ENCODE measurements around the gene CCNJL. TPM values are rescaled to one million over a fixed set of nuclear protein-coding genes. Genes with fewer than 3 reads are reported as not detected.
"Not testable (repeated sequence)": the region's sequence is repeated elsewhere in the genome, so short reads cannot be mapped to it uniquely, and the experiment has no call there.

Gene CCNJL
- total RNA-seq, 2 experiments from 2014 or later = 0.23 TPM; not detected in 1

GRCh38 chr5:160349935-160350303, 37.6 kb upstream of the CCNJL start:
- no peak for ATAC-seq
- POLR2A ChIA-PET = no interaction called here
- Mint-ChIP-seq H3K9me3 (ENCODE audit: insufficient read depth) (no peaks in the 10 kb centered on the region), H3K27me3 (ENCODE audit: low read depth) (peaks cover 4% of the 10 kb centered on the region), H3K27ac (no peak overlapping the region), H3K36me3 (ENCODE audit: low read depth) (no peaks in the 10 kb centered on the region), H3K4me1 (ENCODE audit: low read depth) (no peaks in the 10 kb centered on the region), H3K4me3 (no peak overlapping the region)
- CTCF ChIA-PET = no interaction called here
- no peak for DNase-seq

- Mint-ChIP-seq H3K9me3 (ENCODE audit: insufficient read depth) (no peaks in the 10 kb centered on the region), H3K27me3 (ENCODE audit: low read depth) (peaks cover 4% of the 10 kb centered on the region), H3K27ac (no peak overlapping the region), H3K4me3 (no peak overlapping the region), H3K4me1 (ENCODE audit: low read depth) (no peaks in the 10 kb centered on the region), H3K36me3 (ENCODE audit: low read depth) (no peaks in the 10 kb centered on the region)
- DNase-seq = no peak
- no peak for ATAC-seq
- ChIA-PET CTCF (no interaction called here), POLR2A (no interaction called here)
These were observed 37.0 kb upstream of the CCNJL start for GRCh38 chr5:160349249-160349934.

GRCh38 chr5:160348080-160348479, 35.7 kb upstream of the CCNJL start:
- Mint-ChIP-seq H3K27me3 (ENCODE audit: low read depth) (peaks cover 3% of the 10 kb centered on the region), H3K4me3 (no peak overlapping the region), H3K9me3 (ENCODE audit: insufficient read depth) (no peaks in the 10 kb centered on the region), H3K36me3 (ENCODE audit: low read depth) (no peaks in the 10 kb centered on the region), H3K4me1 (ENCODE audit: low read depth) (peaks cover 9% of the 10 kb centered on the region), H3K27ac (no peak overlapping the region)
- no peak for DNase-seq
- ChIA-PET CTCF (interaction anchor here (0.9 to 1.6 kb wide), 2 partner anchors 149 to 326 kb away, joined by 3 to 5 read pairs; no protein-coding TSS in a partner anchor), POLR2A (interaction anchor here (0.6 kb wide), 1 partner anchor 71 kb away, joined by 3 read pairs; the partner anchor contains the start of gene SLU7)
- ATAC-seq = no peak

- H3K27ac Mint-ChIP-seq = no peak overlapping the region
- ChIA-PET POLR2A (no interaction called here), CTCF (interaction anchor here (1.6 kb wide), 1 partner anchor 326 kb away, joined by 5 read pairs; no protein-coding TSS in a partner anchor)
- no peak overlapping the region for H3K4me3 Mint-ChIP-seq
- ATAC-seq = no peak
- peaks cover 3% of the 10 kb centered on the region for H3K27me3 Mint-ChIP-seq (ENCODE audit: low read depth)
- H3K9me3 Mint-ChIP-seq (ENCODE audit: insufficient read depth) = no peaks in the 10 kb centered on the region
- no peaks in the 10 kb centered on the region for H3K36me3 Mint-ChIP-seq (ENCODE audit: low read depth)
- DNase-seq = no peak
- H3K4me1 Mint-ChIP-seq (ENCODE audit: low read depth) = peaks cover 9% of the 10 kb centered on the region
These were observed 35.1 kb upstream of the CCNJL start for GRCh38 chr5:160347448-160347847.

- H3K27me3 Mint-ChIP-seq (ENCODE audit: low read depth) = peaks cover 3% of the 10 kb centered on the region
- ATAC-seq (no peak), DNase-seq (no peak)
- H3K27ac Mint-ChIP-seq = no peak overlapping the region
- ChIA-PET CTCF (interaction anchor here (0.8 to 2.0 kb wide), 2 partner anchors 142 to 321 kb away, joined by 3 to 10 read pairs; no protein-coding TSS in a partner anchor), POLR2A (interaction anchor here (0.6 kb wide), 1 partner anchor 40 kb away, joined by 4 read pairs; no protein-coding TSS in a partner anchor)
- H3K4me3 Mint-ChIP-seq = no peak overlapping the region
- H3K9me3 Mint-ChIP-seq (ENCODE audit: insufficient read depth) = no peaks in the 10 kb centered on the region
- no peaks in the 10 kb centered on the region for H3K36me3 Mint-ChIP-seq (ENCODE audit: low read depth)
- H3K4me1 Mint-ChIP-seq (ENCODE audit: low read depth) = peaks cover 9% of the 10 kb centered on the region
These were observed 30.1 kb upstream of the CCNJL start for GRCh38 chr5:160342413-160342941.

- peaks cover 3% of the 10 kb centered on the region for H3K27me3 Mint-ChIP-seq (ENCODE audit: low read depth)
- ATAC-seq (no peak), DNase-seq (no peak)
- H3K4me1 Mint-ChIP-seq (ENCODE audit: low read depth) = peaks cover 9% of the 10 kb centered on the region
- H3K27ac Mint-ChIP-seq = no peak overlapping the region
- ChIA-PET POLR2A (no interaction called here), CTCF (interaction anchor here (1.4 kb wide), 1 partner anchor 11 kb away, joined by 3 read pairs; no protein-coding TSS in a partner anchor)
- no peaks in the 10 kb centered on the region for H3K36me3 Mint-ChIP-seq (ENCODE audit: low read depth)
- no peaks in the 10 kb centered on the region for H3K9me3 Mint-ChIP-seq (ENCODE audit: insufficient read depth)
- H3K4me3 Mint-ChIP-seq = no peak overlapping the region
These were observed 29.0 kb upstream of the CCNJL start for GRCh38 chr5:160341309-160341870.

- not testable (repeated sequence) for H3K4me1 Mint-ChIP-seq (ENCODE audit: low read depth); H3K27ac Mint-ChIP-seq; H3K4me3 Mint-ChIP-seq; ATAC-seq; H3K36me3 Mint-ChIP-seq (ENCODE audit: low read depth); H3K9me3 Mint-ChIP-seq (ENCODE audit: insufficient read depth); H3K27me3 Mint-ChIP-seq (ENCODE audit: low read depth); DNase-seq
- CTCF ChIA-PET = interaction anchor here (1.4 kb wide), 1 partner anchor 12 kb away, joined by 3 read pairs; no protein-coding TSS in a partner anchor
- POLR2A ChIA-PET = interaction anchor here (0.7 kb wide), 1 partner anchor 1170 kb away, joined by 3 read pairs; no protein-coding TSS in a partner anchor
These were observed 28.1 kb upstream of the CCNJL start for GRCh38 chr5:160340513-160340912.

GRCh38 chr5:160339406-160340130, 27.2 kb upstream of the CCNJL start:
- POLR2A ChIA-PET = no interaction called here
- H3K4me1 Mint-ChIP-seq (ENCODE audit: low read depth) = peaks cover 9% of the 10 kb centered on the region
- H3K36me3 Mint-ChIP-seq (ENCODE audit: low read depth) = no peaks in the 10 kb centered on the region
- no peak overlapping the region for H3K4me3 Mint-ChIP-seq
- H3K9me3 Mint-ChIP-seq (ENCODE audit: insufficient read depth) = no peaks in the 10 kb centered on the region
- CTCF ChIA-PET = interaction anchor here (1.4 kb wide), 1 partner anchor 13 kb away, joined by 3 read pairs; no protein-coding TSS in a partner anchor
- no peak for DNase-seq
- no peak overlapping the region for H3K27ac Mint-ChIP-seq
- ATAC-seq = no peak
- H3K27me3 Mint-ChIP-seq (ENCODE audit: low read depth) = peaks cover 3% of the 10 kb centered on the region

GRCh38 chr5:160334716-160335115, 22.4 kb upstream of the CCNJL start:
- DNase-seq; ATAC-seq; H3K4me3 Mint-ChIP-seq; CTCF ChIA-PET; H3K27me3 Mint-ChIP-seq (ENCODE audit: low read depth); H3K36me3 Mint-ChIP-seq (ENCODE audit: low read depth); H3K9me3 Mint-ChIP-seq (ENCODE audit: insufficient read depth); POLR2A ChIA-PET; H3K27ac Mint-ChIP-seq; H3K4me1 Mint-ChIP-seq (ENCODE audit: low read depth): not testable (repeated sequence)

- H3K27me3 Mint-ChIP-seq (ENCODE audit: low read depth) = no peaks in the 10 kb centered on the region
- POLR2A ChIA-PET = no interaction called here
- H3K4me1 Mint-ChIP-seq (ENCODE audit: low read depth) = no peaks in the 10 kb centered on the region
- no peak overlapping the region for H3K4me3 Mint-ChIP-seq
- no peak overlapping the region for H3K27ac Mint-ChIP-seq
- ATAC-seq = no peak
- CTCF ChIA-PET = no interaction called here
- no peak for DNase-seq
- no peaks in the 10 kb centered on the region for H3K9me3 Mint-ChIP-seq (ENCODE audit: insufficient read depth)
- H3K36me3 Mint-ChIP-seq (ENCODE audit: low read depth) = no peaks in the 10 kb centered on the region
These were observed 21.4 kb upstream of the CCNJL start for GRCh38 chr5:160333721-160334120.

- Mint-ChIP-seq H3K36me3 (ENCODE audit: low read depth) (no peaks in the 10 kb centered on the region), H3K4me3 (no peak overlapping the region), H3K4me1 (ENCODE audit: low read depth) (no peaks in the 10 kb centered on the region), H3K27ac (no peak overlapping the region), H3K27me3 (ENCODE audit: low read depth) (peaks cover 8% of the 10 kb centered on the region), H3K9me3 (ENCODE audit: insufficient read depth) (no peaks in the 10 kb centered on the region)
- no peak for DNase-seq
- ChIA-PET CTCF (interaction anchor here (0.7 to 1.2 kb wide), 3 partner anchors 15 to 132 kb away, joined by 3 read pairs; no protein-coding TSS in a partner anchor), POLR2A (no interaction called here)
- peak; percentile 33 for ATAC-seq
These were observed 17.8 kb upstream of the CCNJL start for GRCh38 chr5:160330212-160330611.

GRCh38 chr5:160327818-160328217, 15.5 kb upstream of the CCNJL start:
- POLR2A ChIA-PET = no interaction called here
- H3K9me3 Mint-ChIP-seq (ENCODE audit: insufficient read depth) = no peaks in the 10 kb centered on the region
- H3K27ac Mint-ChIP-seq = no peak overlapping the region
- peaks cover 14% of the 10 kb centered on the region for H3K27me3 Mint-ChIP-seq (ENCODE audit: low read depth)
- CTCF ChIA-PET = no interaction called here
- DNase-seq (no peak), ATAC-seq (no peak)
- no peaks in the 10 kb centered on the region for H3K4me1 Mint-ChIP-seq (ENCODE audit: low read depth)
- no peaks in the 10 kb centered on the region for H3K36me3 Mint-ChIP-seq (ENCODE audit: low read depth)
- H3K4me3 Mint-ChIP-seq = no peak overlapping the region

All from activated CD8-positive, alpha-beta T cell treated with anti-CD3 and anti-CD28 coated beads, Interleukin-2, amount 10 ng/mL, durations not matched to agents 7 days and 5 days (primary cell).